Measurements from ENCODE around the gene IKBKE. TPM values are rescaled to one million over a fixed set of nuclear protein-coding genes. Genes with fewer than 3 reads are reported as not detected.

The IKBKE gene
- total RNA-seq, 2 donors from 2014 or later, result 21.0 to 21.1 TPM

DNA sequence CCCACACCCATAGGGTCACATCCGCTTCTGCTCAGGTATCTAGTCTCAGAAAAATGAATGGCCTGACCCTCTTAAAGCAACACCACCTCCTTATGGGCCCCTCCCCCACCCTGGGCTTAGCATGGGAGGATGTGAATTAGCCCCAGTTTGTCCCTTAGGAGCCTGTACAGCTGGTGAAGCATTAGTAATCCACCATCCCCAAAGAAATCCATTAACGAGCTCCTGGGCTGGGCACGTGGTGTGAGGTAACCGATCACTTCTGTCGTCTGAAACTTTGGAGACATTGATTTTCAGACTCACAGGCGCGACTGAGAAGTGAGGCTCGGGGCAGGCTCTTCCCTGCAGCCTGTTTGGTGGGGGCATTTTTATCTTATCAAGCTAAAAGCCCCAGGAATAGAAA lies 47.5 kb downstream of the IKBKE start:
- Mint-ChIP-seq H3K27me3 (ENCODE audit: low read depth) (no peaks in the 10 kb centered on the region), H3K27ac (no peak overlapping the region), H3K4me3 (no peak overlapping the region), H3K9me3 (no peaks in the 10 kb centered on the region), H3K4me1 (ENCODE audit: low read depth) (peaks cover 10% of the 10 kb centered on the region), H3K36me3 (ENCODE audit: insufficient read depth in 2 of 2) (no peaks in the 10 kb centered on the region)
- ATAC-seq (replicated peaks in 1 of 2) (no peak), DNase-seq (no peak)

DNA sequence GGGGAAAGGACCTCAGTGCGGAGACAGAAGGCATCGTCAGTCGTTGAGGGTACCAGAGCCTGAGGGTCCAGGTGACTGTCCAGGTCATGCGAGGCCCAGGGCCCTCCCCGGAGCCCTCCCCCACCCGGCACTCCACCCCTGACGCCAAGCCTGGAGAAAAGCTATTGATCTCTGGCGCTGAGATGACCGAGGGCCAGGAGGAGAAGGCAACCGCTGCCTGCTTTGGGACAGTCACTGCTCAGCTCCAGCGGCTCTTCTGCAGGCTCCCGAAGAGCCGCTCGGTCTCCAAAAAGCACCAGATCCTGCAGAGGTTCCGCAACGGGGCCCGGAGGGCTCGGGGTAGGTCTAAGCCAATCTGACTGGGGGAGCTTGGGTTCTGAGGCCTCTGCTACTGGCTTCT lies 47.9 kb downstream of the IKBKE start:
- DNase-seq (no peak), ATAC-seq (replicated peaks in 1 of 2) (no peak)
- H3K4me3 Mint-ChIP-seq, result no peak overlapping the region
- H3K4me1 Mint-ChIP-seq (ENCODE audit: low read depth), result peaks cover 10% of the 10 kb centered on the region
- no peaks in the 10 kb centered on the region for H3K9me3 Mint-ChIP-seq
- no peaks in the 10 kb centered on the region for H3K36me3 Mint-ChIP-seq (ENCODE audit: insufficient read depth in 2 of 2)
- no peak overlapping the region for H3K27ac Mint-ChIP-seq
- no peaks in the 10 kb centered on the region for H3K27me3 Mint-ChIP-seq (ENCODE audit: low read depth)

DNA sequence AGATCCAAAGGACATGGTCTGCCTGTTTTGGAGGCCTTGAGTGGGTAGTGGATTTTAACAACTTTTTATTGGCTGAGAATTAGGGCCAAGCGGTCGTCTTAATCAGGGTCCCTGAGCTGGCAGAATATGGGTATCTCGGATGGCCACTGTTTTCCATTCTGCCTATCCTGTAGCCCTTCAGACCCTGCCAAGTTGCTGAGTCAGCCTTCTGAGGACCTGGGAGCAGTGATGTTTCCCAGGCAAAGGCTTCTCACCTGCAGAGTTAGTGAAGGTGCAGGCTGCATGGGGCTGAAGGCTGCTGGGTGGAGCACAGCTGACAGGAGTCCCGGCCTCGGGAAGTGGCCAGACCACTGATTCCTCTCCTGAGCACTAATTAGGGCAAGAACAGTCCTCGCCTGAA lies 48.5 kb downstream of the IKBKE start:
- Mint-ChIP-seq H3K4me1 (ENCODE audit: low read depth) (peaks cover 10% of the 10 kb centered on the region), H3K27ac (no peak overlapping the region), H3K4me3 (no peak overlapping the region), H3K27me3 (ENCODE audit: low read depth) (no peaks in the 10 kb centered on the region), H3K36me3 (ENCODE audit: insufficient read depth in 2 of 2) (no peaks in the 10 kb centered on the region), H3K9me3 (no peaks in the 10 kb centered on the region)
- DNase-seq (no peak), ATAC-seq (replicated peaks in 1 of 2) (no peak)

DNA sequence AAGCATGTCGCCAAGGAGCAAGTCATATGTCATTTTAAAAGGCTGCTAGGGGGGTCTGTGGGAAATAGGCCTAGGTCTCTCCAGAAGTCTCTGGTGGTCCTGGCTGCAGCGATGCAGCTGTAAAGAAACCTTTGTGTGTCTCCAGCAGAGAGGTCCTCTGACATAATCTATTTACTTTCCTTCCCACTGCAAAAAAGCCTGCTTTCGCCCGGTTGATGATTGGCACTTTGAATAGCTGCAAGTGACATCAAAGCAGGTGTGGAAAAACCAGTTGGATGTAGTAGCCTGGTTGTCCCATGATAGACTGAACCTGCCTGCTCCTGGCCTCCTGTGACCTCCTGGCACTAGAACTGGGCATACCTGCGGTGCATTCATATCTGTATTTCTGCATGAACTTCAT lies 50.9 kb downstream of the IKBKE start:
- H3K9me3 Mint-ChIP-seq, result no peaks in the 10 kb centered on the region

DNA sequence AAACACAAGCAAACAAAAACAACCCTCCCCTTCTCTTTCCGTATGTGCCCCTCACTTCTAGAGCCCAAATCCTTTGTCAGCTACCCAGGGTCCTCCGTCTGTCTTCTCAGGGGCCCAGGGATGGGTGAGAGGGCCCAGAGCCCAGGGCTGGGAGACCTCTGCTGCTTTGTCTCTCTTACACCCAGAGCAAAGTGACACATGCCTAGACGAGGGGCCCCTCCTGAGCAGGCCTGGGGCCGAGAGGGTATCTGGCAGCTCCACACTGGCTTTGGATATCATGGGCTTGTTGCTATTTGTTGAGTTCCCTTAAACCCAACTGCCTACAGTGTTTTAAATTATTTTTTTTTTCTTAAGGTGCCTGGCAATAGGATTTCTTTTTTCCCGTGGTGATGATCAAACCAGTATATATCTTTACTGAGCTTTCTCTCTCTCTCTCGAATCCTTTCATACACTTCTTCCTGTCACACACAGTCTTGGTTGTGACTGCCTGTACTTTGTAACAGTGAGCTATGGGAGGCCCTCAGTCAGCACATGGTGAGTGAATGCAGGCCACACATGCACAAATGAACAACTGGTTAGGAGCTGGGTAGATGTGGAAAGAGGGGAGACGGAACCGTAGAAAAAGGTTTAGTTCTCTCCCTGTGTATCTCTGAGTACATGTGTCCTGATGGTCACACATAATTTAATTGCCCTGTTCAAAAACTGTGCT lies 51.6 kb downstream of the IKBKE start:
- Mint-ChIP-seq H3K4me1 (ENCODE audit: low read depth) (peaks cover 5% of the 10 kb centered on the region), H3K9me3 (no peaks in the 10 kb centered on the region), H3K4me3 (no peak overlapping the region), H3K27me3 (ENCODE audit: low read depth) (no peaks in the 10 kb centered on the region), H3K27ac (no peak overlapping the region), H3K36me3 (ENCODE audit: insufficient read depth in 2 of 2) (no peaks in the 10 kb centered on the region)
- no peak for ATAC-seq (replicated peaks in 1 of 2)
- no peak for DNase-seq

More for the DNA sequence above, 50.9 kb downstream of the IKBKE start:
- Mint-ChIP-seq H3K27me3 (ENCODE audit: low read depth) (no peaks in the 10 kb centered on the region), H3K4me3 (no peak overlapping the region), H3K4me1 (ENCODE audit: low read depth) (peaks cover 10% of the 10 kb centered on the region), H3K27ac (no peak overlapping the region), H3K36me3 (ENCODE audit: insufficient read depth in 2 of 2) (no peaks in the 10 kb centered on the region)
- no peak for DNase-seq
- no peak for ATAC-seq (replicated peaks in 1 of 2)

DNA sequence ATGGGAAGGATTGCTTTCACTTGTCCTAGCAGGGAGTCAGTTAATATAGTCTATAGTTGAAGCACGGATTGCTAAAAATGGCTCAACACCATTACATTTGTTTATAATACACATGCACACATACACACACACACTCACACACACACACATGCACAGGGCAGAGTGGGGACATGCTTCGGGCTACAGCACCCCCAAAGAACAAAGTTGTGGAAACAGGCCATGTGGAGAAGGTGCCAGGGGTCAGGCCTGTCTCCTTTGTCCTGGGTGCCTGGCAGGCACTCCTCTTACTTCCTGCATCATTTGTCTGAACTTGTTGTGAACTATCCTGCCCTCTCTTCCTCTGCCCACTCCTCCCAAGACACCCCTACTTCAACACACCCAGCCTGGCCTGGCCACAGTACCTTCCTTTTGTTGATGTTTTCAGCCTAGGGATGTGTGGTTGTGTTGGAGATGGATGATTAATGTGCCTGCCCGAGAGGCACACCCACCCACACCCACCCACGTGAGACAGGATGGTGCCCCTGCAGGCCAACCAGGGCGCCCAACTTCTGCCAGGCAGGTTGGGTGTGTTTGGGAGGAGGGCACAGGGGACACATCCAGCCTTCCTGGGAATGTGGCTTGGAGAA lies 54.6 kb downstream of the IKBKE start:
- ATAC-seq (replicated peaks in 1 of 2), result peak; percentile 67 to 76
- Mint-ChIP-seq H3K4me1 (ENCODE audit: low read depth) (peaks cover 5% of the 10 kb centered on the region), H3K9me3 (no peaks in the 10 kb centered on the region), H3K36me3 (ENCODE audit: insufficient read depth in 2 of 2) (no peaks in the 10 kb centered on the region), H3K27me3 (ENCODE audit: low read depth) (no peaks in the 10 kb centered on the region), H3K27ac (no peak overlapping the region), H3K4me3 (no peak overlapping the region)
- no peak for DNase-seq

GRCh38 chr1:206526064-206526911 lies 56.0 kb downstream of the IKBKE start:
- DNase-seq, result no peak
- peaks cover 5% of the 10 kb centered on the region for H3K4me1 Mint-ChIP-seq (ENCODE audit: low read depth)
- no peak overlapping the region for H3K27ac Mint-ChIP-seq
- no peak overlapping the region for H3K4me3 Mint-ChIP-seq
- H3K27me3 Mint-ChIP-seq (ENCODE audit: low read depth), result no peaks in the 10 kb centered on the region
- ATAC-seq (replicated peaks in 1 of 2), result no peak
- no peaks in the 10 kb centered on the region for H3K36me3 Mint-ChIP-seq (ENCODE audit: insufficient read depth in 2 of 2)
- H3K9me3 Mint-ChIP-seq, result no peaks in the 10 kb centered on the region

DNA sequence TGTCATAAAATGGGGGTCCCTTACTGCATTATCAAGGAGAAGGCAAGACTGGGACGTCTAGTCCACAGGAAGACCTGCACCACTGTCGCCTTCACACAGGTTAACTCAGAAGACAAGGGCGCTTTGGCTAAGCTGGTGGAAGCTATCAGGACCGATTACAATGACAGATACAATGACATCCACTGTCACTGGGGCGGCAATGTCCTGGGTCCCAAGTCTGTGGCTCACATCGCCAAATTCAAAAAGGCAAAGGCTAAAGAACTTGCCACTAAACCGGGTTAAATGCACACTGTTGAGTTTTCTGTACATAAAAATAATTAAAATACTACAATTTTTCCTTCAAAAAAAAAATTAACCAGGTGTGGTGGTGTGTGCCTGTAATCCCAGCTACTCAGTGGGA lies 59.1 kb downstream of the IKBKE start:
- no peak for DNase-seq
- no peaks in the 10 kb centered on the region for H3K9me3 Mint-ChIP-seq
- H3K36me3 Mint-ChIP-seq (ENCODE audit: insufficient read depth in 2 of 2), result no peaks in the 10 kb centered on the region
- H3K4me1 Mint-ChIP-seq (ENCODE audit: low read depth), result peaks cover 5% of the 10 kb centered on the region
- no peaks in the 10 kb centered on the region for H3K27me3 Mint-ChIP-seq (ENCODE audit: low read depth)
- no peak for ATAC-seq (replicated peaks in 1 of 2)
- H3K27ac Mint-ChIP-seq, result no peak overlapping the region
- no peak overlapping the region for H3K4me3 Mint-ChIP-seq

GRCh38 chr1:206532368-206532767 lies 62.1 kb downstream of the IKBKE start:
- H3K27ac Mint-ChIP-seq, result no peak overlapping the region
- DNase-seq (no peak), ATAC-seq (replicated peaks in 1 of 2) (no peak)
- no peaks in the 10 kb centered on the region for H3K27me3 Mint-ChIP-seq (ENCODE audit: low read depth)
- no peaks in the 10 kb centered on the region for H3K4me1 Mint-ChIP-seq (ENCODE audit: low read depth)
- H3K36me3 Mint-ChIP-seq (ENCODE audit: insufficient read depth in 2 of 2), result no peaks in the 10 kb centered on the region
- H3K4me3 Mint-ChIP-seq, result no peak overlapping the region
- H3K9me3 Mint-ChIP-seq, result no peaks in the 10 kb centered on the region

DNA sequence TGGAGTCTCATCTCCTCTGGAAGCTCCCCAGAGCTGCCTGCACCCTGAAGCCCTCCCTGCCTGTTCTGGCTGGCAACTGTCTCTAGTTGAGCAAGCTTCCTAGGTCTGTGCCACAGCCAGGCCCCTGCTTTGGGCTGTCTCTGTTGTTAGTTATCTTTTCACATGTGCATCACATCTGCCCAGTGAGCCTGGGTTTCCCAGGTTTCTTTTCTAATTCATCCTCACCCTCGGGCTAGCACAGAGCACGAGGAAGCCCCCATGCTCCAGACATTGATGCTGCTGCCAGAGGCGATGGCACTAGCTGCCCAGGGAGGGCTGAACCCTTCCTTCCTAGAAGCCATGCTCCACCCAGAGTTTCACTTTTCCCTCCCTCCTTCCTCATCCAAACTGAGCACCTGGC lies 64.3 kb downstream of the IKBKE start:
- ATAC-seq (replicated peaks in 1 of 2) (no peak), DNase-seq (no peak)
- no peak overlapping the region for H3K27ac Mint-ChIP-seq
- H3K4me3 Mint-ChIP-seq, result no peak overlapping the region
- H3K27me3 Mint-ChIP-seq (ENCODE audit: low read depth), result no peaks in the 10 kb centered on the region
- peaks cover 8% of the 10 kb centered on the region for H3K4me1 Mint-ChIP-seq (ENCODE audit: low read depth)
- H3K36me3 Mint-ChIP-seq (ENCODE audit: insufficient read depth in 2 of 2), result no peaks in the 10 kb centered on the region
- H3K9me3 Mint-ChIP-seq, result no peaks in the 10 kb centered on the region

GRCh38 chr1:206535853-206536188 lies 65.5 kb downstream of the IKBKE start:
- no peak for DNase-seq
- H3K27me3 Mint-ChIP-seq (ENCODE audit: low read depth), result no peaks in the 10 kb centered on the region
- no peak overlapping the region for H3K4me3 Mint-ChIP-seq
- peaks cover 12% of the 10 kb centered on the region for H3K4me1 Mint-ChIP-seq (ENCODE audit: low read depth)
- no peak overlapping the region for H3K27ac Mint-ChIP-seq
- no peaks in the 10 kb centered on the region for H3K36me3 Mint-ChIP-seq (ENCODE audit: insufficient read depth in 2 of 2)
- no peaks in the 10 kb centered on the region for H3K9me3 Mint-ChIP-seq
- no peak for ATAC-seq (replicated peaks in 1 of 2)

DNA sequence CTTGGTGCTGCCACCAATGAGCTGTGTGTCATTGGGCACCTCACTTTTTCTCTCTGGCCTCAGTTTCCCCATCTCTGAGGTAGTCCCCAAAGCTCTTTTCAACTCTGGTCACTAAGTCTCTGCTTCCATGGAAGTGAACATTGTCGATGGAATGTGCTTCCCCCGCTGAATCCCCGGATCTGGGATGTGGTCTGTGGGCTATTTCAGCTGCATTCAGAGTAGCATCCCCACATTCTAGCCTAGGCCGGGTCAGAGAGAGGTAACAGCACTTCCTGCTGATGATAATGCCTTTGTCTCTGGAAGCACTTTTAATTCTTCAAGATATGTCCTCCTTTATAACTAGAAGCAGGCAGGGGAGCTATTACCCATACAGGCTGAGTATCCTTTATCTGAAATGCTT lies 66.9 kb downstream of the IKBKE start:
- H3K36me3 Mint-ChIP-seq (ENCODE audit: insufficient read depth in 2 of 2), result no peaks in the 10 kb centered on the region
- H3K9me3 Mint-ChIP-seq, result no peaks in the 10 kb centered on the region
- H3K27me3 Mint-ChIP-seq (ENCODE audit: low read depth), result no peaks in the 10 kb centered on the region
- H3K27ac Mint-ChIP-seq, result no peak overlapping the region
- no peak for ATAC-seq (replicated peaks in 1 of 2)
- H3K4me3 Mint-ChIP-seq, result no peak overlapping the region
- DNase-seq, result no peak
- peaks cover 14% of the 10 kb centered on the region for H3K4me1 Mint-ChIP-seq (ENCODE audit: low read depth)

DNA sequence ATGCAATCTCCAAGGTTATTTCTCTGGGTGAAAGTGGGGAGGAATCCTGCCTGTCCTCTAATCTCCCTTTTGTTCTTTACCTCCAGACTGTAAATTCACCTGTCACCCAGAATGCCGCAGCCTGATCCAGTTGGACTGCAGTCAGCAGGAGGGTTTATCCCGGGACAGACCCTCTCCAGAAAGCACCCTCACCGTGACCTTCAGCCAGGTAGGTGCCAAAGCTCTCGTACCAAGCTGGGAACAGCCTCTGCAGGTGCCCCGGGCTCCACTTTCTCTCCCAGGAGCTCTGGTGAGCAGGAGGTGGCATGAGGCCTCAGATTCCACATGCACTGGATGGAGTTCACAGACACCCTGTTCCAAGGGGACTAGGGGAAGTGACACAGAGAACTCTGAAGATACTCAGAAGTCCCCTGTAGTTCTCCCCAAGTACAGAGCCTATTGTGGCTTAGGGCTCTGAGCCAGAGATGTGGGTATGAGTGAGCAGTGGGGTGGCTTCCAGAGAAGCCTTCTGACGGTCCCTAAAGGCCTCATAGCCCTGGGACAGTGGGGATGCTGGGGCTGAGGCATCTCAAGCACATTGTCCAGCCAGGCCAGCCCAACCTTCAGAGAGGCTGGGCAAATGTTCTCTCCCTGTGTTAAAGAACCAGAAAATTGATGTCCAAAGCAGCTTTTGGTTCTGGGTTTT lies 68.0 kb downstream of the IKBKE start:
- Mint-ChIP-seq H3K9me3 (no peaks in the 10 kb centered on the region), H3K4me3 (no peak overlapping the region), H3K4me1 (ENCODE audit: low read depth) (peaks cover 14% of the 10 kb centered on the region), H3K36me3 (ENCODE audit: insufficient read depth in 2 of 2) (no peaks in the 10 kb centered on the region), H3K27me3 (ENCODE audit: low read depth) (no peaks in the 10 kb centered on the region), H3K27ac (no peak overlapping the region)
- ATAC-seq (replicated peaks in 1 of 2) (peak; percentile 29 to 73), DNase-seq (peak in 1 of 2 donors; percentile 10)

Data from activated T-cell treated with anti-CD3 and anti-CD28 coated beads, Interleukin-2, amount 50 U/mL, for 72 hours (primary cell).